ENCODE measurements around the gene ETNK2. TPM values are rescaled to one million over a fixed set of nuclear protein-coding genes. Genes with fewer than 3 reads are reported as not detected.

ETNK2 gene
- total RNA-seq, 4 donors from 2014 or later = 0.66 to 3.1 (median 2.3) TPM

GRCh38 chr1:204146965-204147364 is 4.9 kb downstream of the ETNK2 start:
- ATAC-seq = no peak

GRCh38 chr1:204146309-204146708 is 5.5 kb downstream of the ETNK2 start:
- no peak for TF ChIP-seq POLR2A (IDR thresholded peaks at IDR 0.05)
- no peak for TF ChIP-seq CTCF (IDR thresholded peaks at IDR 0.05 in 4 of 5, conservative IDR thresholded peaks at IDR 0.05 in 1 of 5)
- Histone ChIP-seq H3K27me3 (peaks cover 0 to 10% (median 7%) of the 10 kb centered on the region in 3 donors), H3K9me3 (no peaks in the 10 kb centered on the region), H3K4me3 (no peak overlapping the region), H3K4me1 (peaks cover 0 to 4% of the 10 kb centered on the region in 2 donors), H3K27ac (no peak overlapping the region), H3K36me3 (no peaks in the 10 kb centered on the region)
- ATAC-seq (no peak), DNase-seq (no peak)
- in situ Hi-C loops (cut with MboI; ENCODE audit: low sequenced_read_pairs in 4 of 4) (no loop called here), intact Hi-C loops (cut with DNase I; ENCODE audit: low total_unique reads) (no loop called here)

More at GRCh38 chr1:204146965-204147364, 4.9 kb downstream of the ETNK2 start:
- Histone ChIP-seq H3K9me3 (no peaks in the 10 kb centered on the region), H3K4me1 (peaks cover 0 to 4% of the 10 kb centered on the region in 2 donors), H3K4me3 (no peak overlapping the region), H3K36me3 (no peaks in the 10 kb centered on the region), H3K27me3 (peaks cover 3 to 14% (median 11%) of the 10 kb centered on the region in 3 donors), H3K27ac (no peak overlapping the region)
- in situ Hi-C loops (cut with MboI; ENCODE audit: low sequenced_read_pairs in 4 of 4) (no loop called here), intact Hi-C loops (cut with DNase I; ENCODE audit: low total_unique reads) (no loop called here)
- TF ChIP-seq POLR2A (IDR thresholded peaks at IDR 0.05) (no peak), CTCF (IDR thresholded peaks at IDR 0.05 in 4 of 5, conservative IDR thresholded peaks at IDR 0.05 in 1 of 5) (no peak)
- no peak for DNase-seq

GRCh38 chr1:204145033-204145504 is 6.8 kb downstream of the ETNK2 start:
- intact Hi-C loops (cut with DNase I; ENCODE audit: low total_unique reads) = no loop called here
- H3K27me3 ChIP-seq = no peaks in the 10 kb centered on the region
- in situ Hi-C loops (cut with MboI; ENCODE audit: low sequenced_read_pairs in 4 of 4) = no loop called here
- H3K36me3 ChIP-seq = no peaks in the 10 kb centered on the region
- peaks cover 0 to 1% of the 10 kb centered on the region in 2 donors for H3K4me1 ChIP-seq
- no peaks in the 10 kb centered on the region for H3K9me3 ChIP-seq
- H3K27ac ChIP-seq = no peak overlapping the region
- no peak overlapping the region for H3K4me3 ChIP-seq
- TF ChIP-seq POLR2A (IDR thresholded peaks at IDR 0.05) (no peak), CTCF (IDR thresholded peaks at IDR 0.05 in 4 of 5, conservative IDR thresholded peaks at IDR 0.05 in 1 of 5) (no peak)
- no peak for ATAC-seq
- DNase-seq = no peak

GRCh38 chr1:204143276-204144041 is 8.4 kb downstream of the ETNK2 start:
- no peak overlapping the region for H3K27ac ChIP-seq
- H3K9me3 ChIP-seq = no peaks in the 10 kb centered on the region
- H3K4me1 ChIP-seq = no peaks in the 10 kb centered on the region
- TF ChIP-seq CTCF (IDR thresholded peaks at IDR 0.05 in 4 of 5, conservative IDR thresholded peaks at IDR 0.05 in 1 of 5) = no peak
- TF ChIP-seq POLR2A (IDR thresholded peaks at IDR 0.05) = no peak
- intact Hi-C loops (cut with DNase I; ENCODE audit: low total_unique reads) (no loop called here), in situ Hi-C loops (cut with MboI; ENCODE audit: low sequenced_read_pairs in 4 of 4) (no loop called here)
- H3K36me3 ChIP-seq = no peaks in the 10 kb centered on the region
- DNase-seq (no peak), ATAC-seq (no peak)
- H3K27me3 ChIP-seq = no peaks in the 10 kb centered on the region
- H3K4me3 ChIP-seq = no peak overlapping the region
